K562 (cell line): ENCODE results near the gene ANKRD13D. TPM values are rescaled to one million over a fixed set of nuclear protein-coding genes. Genes with fewer than 3 reads are reported as not detected.

Experiments used
- ARID4B ChIP-seq: sonication (generic); formaldehyde crosslinking; IDR thresholded peaks from 2 replicates; pipeline ENCODE4 v1.8.0; 2022; ENCODE audit warnings: mild to moderate bottlenecking, missing genetic modification reagents
- BACH1 ChIP-seq: fragments of 200-800 bp; sonication (Bioruptor generic); IDR thresholded peaks from 2 replicates; pipeline ENCODE4 v1.6.1; 2016; ENCODE audit warnings: missing genetic modification characterization, missing compliant biosample characterization
- CEBPG ChIP-seq, 3 experiments: fragments of 200-800 bp in 1 of 3; sonication (Bioruptor generic) in 1 of 3; sonication (generic) in 1 of 3; formaldehyde crosslinking in 1 of 3; IDR thresholded peaks in 2 of 3; conservative IDR thresholded peaks in 1 of 3; 2 replicates each; pipeline versions ENCODE4 v1.6.1 to v1.8.0; 2016 to 2022; ENCODE audit warnings: missing compliant biosample characterization in 2 of 3, missing genetic modification characterization in 2 of 3, mild to moderate bottlenecking in 1 of 3, missing genetic modification reagents in 1 of 3
- COPS2 ChIP-seq: fragments of 450-650 bp; conservative IDR thresholded peaks from 2 replicates; pipeline ENCODE4 v1.6.1; 2016; ENCODE audit warnings: mild to moderate bottlenecking, moderate library complexity
- DIDO1 ChIP-seq: fragments of 450-650 bp; IDR thresholded peaks from 2 replicates; pipeline ENCODE4 v1.6.1; 2016; ENCODE audit warnings: low read depth, missing biosample characterization, missing genetic modification characterization
- DNMT1 ChIP-seq: fragments of 450-650 bp; IDR thresholded peaks from 2 replicates; pipeline ENCODE4 v1.6.1; 2016; ENCODE audit warnings: antibody characterized with exemption, mild to moderate bottlenecking
- FOXK1 ChIP-seq: sonication (generic); formaldehyde crosslinking; IDR thresholded peaks from 2 replicates; pipeline ENCODE4 v1.8.0; 2022; ENCODE audit warnings: missing genetic modification reagents, mild to moderate bottlenecking, borderline replicate concordance
- HNRNPLL ChIP-seq: fragments of 200-400 bp; formaldehyde crosslinking; IDR thresholded peaks from 2 replicates; pipeline ENCODE4 v1.6.1; 2017; ENCODE audit warnings: low read length, low read depth, mild to moderate bottlenecking; ENCODE audit not compliant: poor library complexity, severe bottlenecking
- MAZ ChIP-seq, 2 experiments: fragments of 450-650 bp in 1 of 2; sonication (generic) in 1 of 2; formaldehyde crosslinking; IDR thresholded peaks in 1 of 2; conservative IDR thresholded peaks in 1 of 2; 2 replicates each; pipeline versions ENCODE4 v1.4.0 to v1.5.0; 2020; ENCODE audit warnings: mild to moderate bottlenecking in 1 of 2, missing genetic modification reagents in 1 of 2
- MED1 ChIP-seq: sonication (generic); formaldehyde crosslinking; IDR thresholded peaks from 2 replicates; pipeline ENCODE4 v1.8.1; 2023; ENCODE audit warnings: missing genetic modification reagents, borderline replicate concordance
- MTA1 ChIP-seq: fragments of 450-650 bp; IDR thresholded peaks from 2 replicates; pipeline ENCODE4 v1.6.1; 2017; ENCODE audit warnings: borderline replicate concordance
- NR2C1 ChIP-seq, 2 experiments: fragments of 450-650 bp; IDR thresholded peaks; 2 replicates each; pipeline ENCODE4 v1.6.1; 2017; ENCODE audit warnings: mild to moderate bottlenecking in 2 of 2, antibody characterized with exemption in 1 of 2, inconsistent platforms in 1 of 2, missing compliant biosample characterization in 1 of 2, missing genetic modification characterization in 1 of 2
- PHB2 ChIP-seq: fragments of 450-650 bp; IDR thresholded peaks from 2 replicates; pipeline ENCODE4 v1.6.1; 2017; ENCODE audit warnings: low read depth
- PHTF2 ChIP-seq: fragments of 250-450 bp; sonication (Bioruptor Pico); IDR thresholded peaks from 2 replicates; pipeline ENCODE4 v1.5.0; 2021; ENCODE audit warnings: mild to moderate bottlenecking
- PRMT5 ChIP-seq: sonication (generic); formaldehyde crosslinking; IDR thresholded peaks from 2 replicates; pipeline ENCODE4 v1.5.0; 2020; ENCODE audit warnings: missing genetic modification reagents
- RCOR1 ChIP-seq, 2 experiments: IDR thresholded peaks; 2 replicates each; pipeline ENCODE4 v1.6.1; 2012; ENCODE audit warnings: low read depth in 2 of 2, low read length in 2 of 2, borderline replicate concordance in 1 of 2, improper control_type of control experiment in 1 of 2
- SRSF7 ChIP-seq: fragments of 200-400 bp; formaldehyde crosslinking; optimal IDR thresholded peaks from 2 replicates; pipeline ENCODE3; 2017; ENCODE audit warnings: mild to moderate bottlenecking, low read depth, low read length
- YY1 ChIP-seq, 3 experiments: IDR thresholded peaks; 2 replicates each; pipeline ENCODE4 v1.6.1; 2011; ENCODE audit warnings: low read length in 2 of 3, mild to moderate bottlenecking in 2 of 3, moderate library complexity in 2 of 3, borderline replicate concordance in 1 of 3, control low read depth in 1 of 3, low read depth in 1 of 3; ENCODE audit not compliant: insufficient read depth in 3 of 3, insufficient replicate concordance in 2 of 3, control insufficient read depth in 1 of 3, insufficient read length in 1 of 3; ENCODE audit errors: extremely low read depth in 1 of 3
- ZNF3 ChIP-seq: fragments of 250-450 bp; sonication (Bioruptor Pico); IDR thresholded peaks from 2 replicates; pipeline ENCODE4 v1.5.0; 2021; ENCODE audit warnings: mild to moderate bottlenecking, moderate library complexity
- ZNF398 ChIP-seq: fragments of 250-450 bp; sonication (Bioruptor Pico); IDR thresholded peaks from 2 replicates; pipeline ENCODE4 v1.8.0; 2021; ENCODE audit warnings: moderate library complexity, mild to moderate bottlenecking, inconsistent platforms
- ZNF75A ChIP-seq: fragments of 450-650 bp; formaldehyde crosslinking; IDR thresholded peaks from 2 replicates; pipeline ENCODE4 v1.4.0; 2020; ENCODE audit warnings: mild to moderate bottlenecking
- polyA plus RNA-seq, 8 experiments: library from polyadenylated mRNA; depleted of rRNA in 4 of 8; stranded (reverse) in 5 of 8; unstranded in 3 of 8; fragments of >200 nt; fragmentation: Nextera tagmentation in 2 of 8; fragmentation: Illumina TruSeq in 1 of 8; extraction: Ambion mirVana in 2 of 8; extraction: Trizol in 1 of 8; gene quantifications; 2 replicates each; pipeline versions ENCODE4 v1.2.1 to v1.2.3, GENCODE V29; 2011 to 2014; ENCODE audit warnings: inconsistent platforms in 1 of 8, missing spikeins in 1 of 8
- total RNA-seq, 7 experiments: library from RNA; depleted of rRNA in 6 of 7; stranded (reverse); fragments of >200 nt in 6 of 7; fragmentation: Illumina TruSeq in 2 of 7; extraction: Trizol in 2 of 7; gene quantifications; 2 replicates each; pipeline versions ENCODE4 v1.2.1 to v1.2.3, GENCODE V29; 2011 to 2021; ENCODE audit warnings: low replicate concordance in 1 of 7

ANKRD13D gene
- total and polyA plus RNA-seq, 9 of the 15 experiments (the other 6 are each of a cell fraction or from before 2014, with no cell fraction given), result 0.94 to 40.9 (median 22.4) TPM

- TF ChIP-seq YY1 (IDR thresholded peaks at IDR 0.05; ENCODE audit: borderline replicate concordance in 1 of 3, control insufficient read depth in 1 of 3, extremely low read depth in 1 of 3, insufficient read depth in 3 of 3, insufficient read length in 1 of 3, insufficient replicate concordance in 2 of 3, low read depth in 1 of 3, low read length in 2 of 3) (peak in 2 of 3 experiments; percentile 13 to 75), DIDO1 (tag) (no peak), NR2C1 (IDR thresholded peaks at IDR 0.05) (no peak), NR2C1 (tag; IDR thresholded peaks at IDR 0.05) (peak; percentile 69), MED1 (CRISPR knock-in tag) (no peak), PHB2 (no peak), ZNF3 (CRISPR knock-in tag) (no peak), CEBPG (CRISPR knock-in tag; IDR thresholded peaks at IDR 0.05) (no peak), CEBPG (tag; conservative IDR thresholded peaks at IDR 0.05 in 1 of 2, IDR thresholded peaks at IDR 0.05 in 1 of 2) (no peak), PHTF2 (CRISPR knock-in tag) (no peak), ARID4B (CRISPR knock-in tag) (peak; percentile 92), SRSF7 (no peak), PRMT5 (no peak), RCOR1 (IDR thresholded peaks at IDR 0.05; ENCODE audit: borderline replicate concordance in 1 of 2, low read depth in 2 of 2, low read length in 2 of 2) (peak in 1 of 2 experiments; percentile 24; a peak in 1 of 4 replicates), FOXK1 (no peak), DNMT1 (no peak), COPS2 (no peak), BACH1 (tag) (no peak), ZNF75A (CRISPR knock-in tag) (no peak), ZNF398 (no peak), HNRNPLL (peak; percentile 85), MAZ (CRISPR knock-in tag; conservative IDR thresholded peaks at IDR 0.05 in 1 of 2, IDR thresholded peaks at IDR 0.05 in 1 of 2) (peak; percentile 92 to 99), MTA1 (no peak)
Measured at GRCh38 chr11:67317205-67317887, 28.2 kb downstream of the ANKRD13D start (continued).
